ENCODE results near the gene GRIN1. TPM values are rescaled to one million over a fixed set of nuclear protein-coding genes. Genes with fewer than 3 reads are reported as not detected.
"Not testable (repeated sequence)": the region's sequence is repeated elsewhere in the genome, so short reads cannot be mapped to it uniquely, and the experiment has no call there.

Gene GRIN1
- total RNA-seq, 2 donors from 2014 or later: 0.35 to 0.73 TPM

DNA sequence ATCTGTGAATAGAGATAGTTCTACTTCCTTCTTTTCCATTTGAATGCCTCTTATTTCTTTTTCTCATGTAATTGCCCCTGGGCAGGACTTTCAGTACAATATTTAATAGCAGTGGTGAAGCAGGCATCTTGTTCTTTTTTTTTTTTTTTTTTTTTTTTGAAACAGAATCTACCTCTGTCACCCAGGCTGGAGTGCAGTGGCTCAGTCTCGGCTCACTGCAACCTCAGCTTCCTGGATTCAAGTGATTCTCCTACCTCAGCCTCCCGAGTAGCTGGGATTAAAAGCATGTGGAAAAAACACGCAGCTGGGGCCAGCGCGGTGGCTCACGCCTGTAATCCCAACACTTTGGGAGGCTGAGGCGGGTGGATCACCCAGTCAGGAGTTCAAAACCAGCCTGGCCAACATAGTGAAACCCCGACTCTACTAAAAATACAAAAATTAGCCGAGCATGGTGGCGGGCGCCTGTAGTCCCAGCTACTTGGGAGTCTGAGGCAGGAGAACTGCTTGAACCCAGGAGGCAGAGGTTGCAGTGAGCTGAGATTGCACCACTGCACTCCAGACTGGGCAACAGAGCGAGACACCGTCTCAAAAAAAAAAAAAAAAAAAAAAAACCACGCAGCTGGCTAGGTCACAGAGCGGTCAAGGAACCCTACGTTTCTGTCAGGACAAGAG, 16.0 kb upstream of the GRIN1 start:
- not testable (repeated sequence) for H3K27ac Mint-ChIP-seq; H3K9me3 ChIP-seq (ENCODE audit: control insufficient read depth, low read length); H3K4me1 Mint-ChIP-seq; H3K27me3 Mint-ChIP-seq (ENCODE audit: insufficient read depth); H3K4me3 ChIP-seq (ENCODE audit: low read length); H3K9ac ChIP-seq (ENCODE audit: extremely low read depth, low read length, poor library complexity, severe bottlenecking); H3K36me3 ChIP-seq (ENCODE audit: control insufficient read depth, insufficient read depth, low read length); DNase-seq; H3K4me3 Mint-ChIP-seq; H3K27me3 ChIP-seq (ENCODE audit: control insufficient read depth, insufficient read depth, low read length, poor library complexity, severe bottlenecking); H3K36me3 Mint-ChIP-seq (ENCODE audit: low read depth); H3K4me1 ChIP-seq (ENCODE audit: control insufficient read depth, insufficient read depth, low read length); H3K27ac ChIP-seq (ENCODE audit: low read depth, low read length); H3K9me3 Mint-ChIP-seq
- WGBS, 2 experiments (ENCODE audit: insufficient coverage in 1 of 2, insufficient read length in 1 of 2): 89 to 93% methylated on average over 12 to 15 of the region's 16 CpGs

DNA sequence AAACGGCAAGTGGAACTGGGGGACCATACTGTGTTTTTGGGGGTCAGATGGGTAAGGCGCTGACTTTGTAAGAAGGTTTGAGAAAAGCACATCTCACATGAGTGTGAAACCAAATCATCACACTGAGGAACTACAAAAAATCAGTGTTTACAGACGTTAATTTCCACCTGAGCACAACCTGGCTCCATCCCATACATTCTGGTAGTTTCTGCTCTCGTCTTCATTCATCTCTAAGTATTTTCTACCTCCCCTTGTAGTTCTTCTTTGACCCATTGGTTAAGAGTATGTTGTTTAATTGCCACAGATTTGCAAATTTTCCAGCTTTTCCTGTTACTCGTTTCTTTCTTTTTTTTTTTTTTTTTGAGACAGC, 15.5 kb upstream of the GRIN1 start:
- 87 to 93% methylated on average over 4 to 5 of the region's 5 CpGs for WGBS, 2 experiments (ENCODE audit: insufficient coverage in 1 of 2, insufficient read length in 1 of 2)
- no peak overlapping the region for H3K27ac ChIP-seq (ENCODE audit: low read depth, low read length)
- Mint-ChIP-seq H3K27ac (no peak overlapping the region), H3K9me3 (peaks cover 7% of the 10 kb centered on the region), H3K4me3 (no peak overlapping the region), H3K36me3 (ENCODE audit: low read depth) (peaks cover 2% of the 10 kb centered on the region), H3K4me1 (peaks cover 12% of the 10 kb centered on the region), H3K27me3 (ENCODE audit: insufficient read depth) (peaks cover 3% of the 10 kb centered on the region)
- H3K36me3 ChIP-seq (ENCODE audit: control insufficient read depth, insufficient read depth, low read length): no peaks in the 10 kb centered on the region
- TF ChIP-seq, protein P1, sequence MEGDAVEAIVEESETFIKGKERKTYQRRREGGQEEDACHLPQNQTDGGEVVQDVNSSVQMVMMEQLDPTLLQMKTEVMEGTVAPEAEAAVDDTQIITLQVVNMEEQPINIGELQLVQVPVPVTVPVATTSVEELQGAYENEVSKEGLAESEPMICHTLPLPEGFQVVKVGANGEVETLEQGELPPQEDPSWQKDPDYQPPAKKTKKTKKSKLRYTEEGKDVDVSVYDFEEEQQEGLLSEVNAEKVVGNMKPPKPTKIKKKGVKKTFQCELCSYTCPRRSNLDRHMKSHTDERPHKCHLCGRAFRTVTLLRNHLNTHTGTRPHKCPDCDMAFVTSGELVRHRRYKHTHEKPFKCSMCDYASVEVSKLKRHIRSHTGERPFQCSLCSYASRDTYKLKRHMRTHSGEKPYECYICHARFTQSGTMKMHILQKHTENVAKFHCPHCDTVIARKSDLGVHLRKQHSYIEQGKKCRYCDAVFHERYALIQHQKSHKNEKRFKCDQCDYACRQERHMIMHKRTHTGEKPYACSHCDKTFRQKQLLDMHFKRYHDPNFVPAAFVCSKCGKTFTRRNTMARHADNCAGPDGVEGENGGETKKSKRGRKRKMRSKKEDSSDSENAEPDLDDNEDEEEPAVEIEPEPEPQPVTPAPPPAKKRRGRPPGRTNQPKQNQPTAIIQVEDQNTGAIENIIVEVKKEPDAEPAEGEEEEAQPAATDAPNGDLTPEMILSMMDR (conservative IDR thresholded peaks at IDR 0.05): no peak
- no peaks in the 10 kb centered on the region for H3K27me3 ChIP-seq (ENCODE audit: control insufficient read depth, insufficient read depth, low read length, poor library complexity, severe bottlenecking)
- no peak for DNase-seq
- H3K9ac ChIP-seq (ENCODE audit: extremely low read depth, low read length, poor library complexity, severe bottlenecking): no peak overlapping the region
- H3K4me3 ChIP-seq (ENCODE audit: low read length): no peak overlapping the region
- peaks cover 6% of the 10 kb centered on the region for H3K4me1 ChIP-seq (ENCODE audit: control insufficient read depth, insufficient read depth, low read length)
- no peaks in the 10 kb centered on the region for H3K9me3 ChIP-seq (ENCODE audit: control insufficient read depth, low read length)

- not testable (repeated sequence) for H3K9me3 Mint-ChIP-seq; H3K4me1 ChIP-seq (ENCODE audit: control insufficient read depth, insufficient read depth, low read length); H3K9ac ChIP-seq (ENCODE audit: extremely low read depth, low read length, poor library complexity, severe bottlenecking); H3K4me3 Mint-ChIP-seq; H3K36me3 Mint-ChIP-seq (ENCODE audit: low read depth); H3K27ac Mint-ChIP-seq; H3K27me3 ChIP-seq (ENCODE audit: control insufficient read depth, insufficient read depth, low read length, poor library complexity, severe bottlenecking); H3K27me3 Mint-ChIP-seq (ENCODE audit: insufficient read depth); H3K4me3 ChIP-seq (ENCODE audit: low read length); H3K27ac ChIP-seq (ENCODE audit: low read depth, low read length); DNase-seq; H3K9me3 ChIP-seq (ENCODE audit: control insufficient read depth, low read length); H3K36me3 ChIP-seq (ENCODE audit: control insufficient read depth, insufficient read depth, low read length)
- WGBS, 2 experiments (ENCODE audit: insufficient coverage in 1 of 2, insufficient read length in 1 of 2): 96 to 97% methylated on average over 5 of the region's 5 CpGs
- peaks cover 17% of the 10 kb centered on the region for H3K4me1 Mint-ChIP-seq
These were observed 14.9 kb upstream of the GRIN1 start for GRCh38 chr9:137123952-137124462.

DNA sequence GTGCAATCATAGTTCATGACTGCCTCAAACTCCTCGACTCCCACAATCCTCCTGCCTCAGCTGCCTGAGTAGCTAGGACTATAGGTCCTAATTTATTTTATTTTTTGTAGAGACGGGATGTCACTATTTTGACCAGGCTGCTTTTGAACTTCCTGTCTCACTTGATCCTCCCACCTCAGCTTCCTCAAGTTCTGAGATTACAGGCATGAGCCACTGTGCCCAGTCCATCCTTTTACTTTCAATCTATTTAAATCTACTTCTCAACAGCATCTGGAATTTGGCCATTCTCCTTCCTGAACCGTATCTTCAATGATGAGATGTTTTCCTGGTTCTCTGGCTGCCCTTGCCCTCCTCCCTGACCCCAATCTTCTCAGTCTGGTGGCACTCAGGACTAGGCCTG, 12.2 kb upstream of the GRIN1 start:
- H3K27ac Mint-ChIP-seq: peak overlapping the region; percentile 37
- peaks cover 17% of the 10 kb centered on the region for H3K4me1 Mint-ChIP-seq
- no peak for DNase-seq
- TF ChIP-seq, protein P1 (conservative IDR thresholded peaks at IDR 0.05): no peak
- H3K27me3 Mint-ChIP-seq (ENCODE audit: insufficient read depth): peaks cover 11% of the 10 kb centered on the region
- H3K9me3 Mint-ChIP-seq: no peaks in the 10 kb centered on the region
- H3K4me3 ChIP-seq (ENCODE audit: low read length): no peak overlapping the region
- H3K27me3 ChIP-seq (ENCODE audit: control insufficient read depth, insufficient read depth, low read length, poor library complexity, severe bottlenecking): no peaks in the 10 kb centered on the region
- no peak overlapping the region for H3K27ac ChIP-seq (ENCODE audit: low read depth, low read length)
- H3K36me3 ChIP-seq (ENCODE audit: control insufficient read depth, insufficient read depth, low read length): no peaks in the 10 kb centered on the region
- H3K4me3 Mint-ChIP-seq: no peak overlapping the region
- no peaks in the 10 kb centered on the region for H3K9me3 ChIP-seq (ENCODE audit: control insufficient read depth, low read length)
- peaks cover 10% of the 10 kb centered on the region for H3K4me1 ChIP-seq (ENCODE audit: control insufficient read depth, insufficient read depth, low read length)
- WGBS, 2 experiments (ENCODE audit: insufficient coverage in 1 of 2, insufficient read length in 1 of 2): 90 to 92% methylated on average over 3 of the region's 3 CpGs
- no peak overlapping the region for H3K9ac ChIP-seq (ENCODE audit: extremely low read depth, low read length, poor library complexity, severe bottlenecking)
- peaks cover 2% of the 10 kb centered on the region for H3K36me3 Mint-ChIP-seq (ENCODE audit: low read depth)
